GM21737 (cell line): Measurements from ENCODE around the gene TMA7B.

Experiments
- ATAC-seq: cut with Tn5 transposase; IDR thresholded peaks from one replicate; pipeline ENCODE4 v1.9.1; 2021; ENCODE audit warnings: mild to moderate bottlenecking, moderate library complexity; ENCODE audit not compliant: unreplicated experiment

Gene TMA7B

DNA sequence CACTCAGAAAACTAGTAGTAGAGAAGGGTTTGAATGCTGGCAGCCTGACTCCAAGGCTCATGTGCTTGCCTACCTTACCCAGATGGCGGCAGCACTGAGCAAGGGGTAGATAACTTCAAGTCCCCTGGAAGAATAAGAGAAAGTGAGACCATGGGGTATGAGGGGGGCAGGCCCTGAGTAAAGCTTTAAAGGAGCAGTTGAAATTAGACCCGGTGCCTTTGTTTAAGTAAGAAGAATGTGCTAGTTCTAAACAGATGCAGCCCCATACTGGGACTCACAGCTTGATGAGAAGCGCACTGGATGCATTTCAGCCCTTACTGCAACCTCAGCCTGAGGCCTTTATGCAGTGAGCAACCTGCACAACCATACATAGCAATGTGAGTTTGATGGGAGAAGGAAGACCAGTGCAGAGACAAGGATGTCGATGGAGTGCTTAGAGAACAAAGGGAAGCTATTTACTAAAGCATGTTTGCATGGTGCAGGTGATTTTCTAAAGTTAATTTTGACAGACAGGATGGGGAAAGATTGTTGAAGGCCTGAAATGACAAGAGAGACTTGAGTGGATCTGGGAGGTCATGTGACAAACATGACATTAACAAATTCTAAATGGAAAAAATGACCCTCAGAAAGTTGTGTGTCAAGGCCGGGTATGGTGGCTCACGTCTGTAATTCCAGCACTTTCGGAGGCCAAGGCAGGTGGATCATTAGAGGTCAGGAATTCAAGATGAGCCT is 27.1 kb upstream of the TMA7B start:
- no peak for ATAC-seq

DNA sequence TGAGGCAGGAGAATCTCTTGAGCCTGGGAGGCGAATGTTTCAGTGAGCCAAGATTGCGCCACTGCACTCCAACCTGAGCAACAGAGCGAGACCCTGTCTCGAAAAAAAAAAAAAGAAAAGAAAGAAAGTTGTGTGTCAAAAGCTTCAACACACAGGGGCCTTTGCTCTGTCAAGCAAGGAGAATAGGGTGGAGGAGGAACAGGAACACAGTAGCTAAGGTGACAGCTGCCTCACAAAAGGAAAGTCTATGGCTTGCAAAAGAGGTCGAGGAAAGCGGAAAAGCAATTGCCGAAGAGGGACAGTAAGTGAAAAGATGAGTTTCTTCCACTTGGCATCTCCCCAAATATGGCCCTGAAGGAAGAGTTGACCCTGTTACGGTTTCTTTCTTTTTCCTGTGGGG is 26.5 kb upstream of the TMA7B start:
- no peak for ATAC-seq

DNA sequence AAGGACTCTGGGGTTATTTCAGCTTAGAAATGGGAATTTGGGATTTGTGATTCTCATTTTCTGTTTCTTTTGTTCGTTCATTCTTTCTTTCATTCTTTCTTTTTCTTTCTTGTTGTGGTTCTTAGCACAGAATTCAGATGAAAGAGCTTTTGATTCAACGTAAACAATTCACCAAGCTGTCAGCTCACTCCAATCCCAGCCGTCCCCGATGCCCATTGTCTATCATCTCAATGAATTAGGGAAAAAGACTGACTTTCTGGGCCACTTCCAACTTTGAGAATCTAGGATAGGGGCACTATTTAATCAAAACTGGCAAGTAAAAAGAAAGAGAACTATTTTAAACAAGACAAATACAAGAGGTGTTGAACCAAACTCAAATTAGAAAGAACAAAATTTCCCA is 25.1 kb upstream of the TMA7B start:
- ATAC-seq = no peak

DNA sequence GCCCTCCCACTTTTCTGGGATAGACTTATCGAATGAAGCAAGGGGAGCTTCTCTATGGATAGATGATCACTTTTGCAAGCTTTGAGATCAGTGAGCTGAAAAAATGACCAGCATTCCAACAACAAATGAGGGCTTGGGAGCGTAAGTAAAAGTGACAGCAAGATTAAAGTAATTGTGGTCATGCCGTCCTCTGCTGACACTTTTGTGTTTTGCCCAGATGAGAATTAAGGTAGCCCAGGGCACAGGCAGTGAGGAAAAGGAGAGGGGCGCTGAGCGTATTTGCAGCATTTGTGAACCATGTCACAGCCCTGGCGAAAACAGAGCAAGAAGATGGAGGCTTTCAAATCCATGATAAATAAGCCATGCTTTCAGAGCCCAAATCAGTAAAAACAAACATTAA is 24.6 kb upstream of the TMA7B start:
- no peak for ATAC-seq

DNA sequence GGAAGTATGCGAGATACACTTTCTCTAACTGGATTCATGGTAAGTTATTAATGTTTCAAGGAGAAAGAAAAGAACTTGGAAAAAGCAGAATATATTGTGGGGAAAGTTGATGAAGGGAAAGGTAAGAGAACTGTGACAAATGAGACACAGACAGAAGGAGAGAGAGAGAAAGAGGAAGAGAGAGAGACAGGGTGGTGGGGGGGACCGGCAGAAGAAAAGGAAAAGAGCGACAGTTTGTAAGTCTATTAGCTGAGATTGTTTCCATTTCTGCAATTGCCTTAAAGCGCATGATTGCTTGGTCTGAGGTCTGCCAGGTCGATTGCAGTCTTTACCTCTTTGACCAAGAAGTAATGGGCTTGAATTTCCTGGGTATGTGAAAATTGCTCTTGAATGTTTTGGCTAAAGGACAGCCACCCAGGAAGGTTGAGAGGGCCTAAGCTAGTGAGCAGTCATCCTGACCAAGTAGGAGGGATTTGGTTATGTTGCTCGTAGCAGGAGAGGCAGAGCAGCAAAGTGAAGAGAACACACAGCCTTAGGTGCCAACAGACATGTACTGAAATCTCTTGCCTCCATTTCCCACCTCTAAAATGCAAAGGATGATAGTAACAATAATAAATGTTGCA is 23.6 kb upstream of the TMA7B start:
- ATAC-seq = no peak

DNA sequence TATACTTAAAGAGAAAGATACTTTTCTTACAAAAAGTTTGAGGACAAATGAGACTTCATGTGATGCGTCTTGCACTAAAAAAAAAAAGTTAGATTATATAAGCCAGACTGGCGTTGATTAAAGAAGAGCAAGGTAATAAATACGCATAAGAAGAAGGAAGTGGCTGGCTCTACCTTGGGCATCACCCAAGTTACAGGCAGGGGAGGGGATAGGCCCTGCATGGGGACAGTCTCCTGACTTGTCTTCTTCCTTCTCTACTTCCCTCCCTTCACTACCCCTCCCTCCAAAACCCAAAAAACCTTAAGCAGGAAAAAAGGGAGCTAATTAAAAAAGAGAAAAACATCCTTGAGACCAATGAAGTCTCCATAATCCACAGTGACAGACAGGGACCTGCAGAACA is 22.3 kb upstream of the TMA7B start:
- ATAC-seq = no peak

DNA sequence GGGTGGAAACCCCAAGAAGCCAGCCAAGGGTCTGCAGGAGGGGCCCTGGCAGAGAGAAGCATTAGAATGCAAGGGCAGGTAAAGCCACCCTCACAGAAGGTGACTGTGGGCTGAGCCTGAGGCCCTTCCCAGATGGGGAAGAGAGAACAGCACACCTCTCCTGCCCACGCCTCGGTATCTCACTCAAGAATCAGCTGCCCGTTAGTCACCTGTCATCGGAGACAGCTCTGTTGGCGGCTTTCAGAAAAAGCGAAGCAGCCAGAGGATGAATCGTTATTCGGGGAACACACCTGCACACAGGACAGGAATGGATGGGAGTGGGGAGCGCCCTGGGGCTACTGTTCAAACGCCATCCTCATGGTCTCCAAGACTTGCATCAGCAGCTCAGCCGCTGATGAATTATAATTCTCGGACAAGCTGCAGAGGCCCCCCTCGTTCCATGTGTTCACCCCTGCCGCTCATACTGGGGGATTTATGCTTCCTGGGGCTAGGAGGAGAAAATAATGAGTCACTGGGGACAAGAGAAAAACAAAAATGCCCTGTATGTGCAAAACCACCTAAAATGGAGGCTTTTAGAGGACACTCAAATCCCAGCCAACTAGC is 21.6 kb upstream of the TMA7B start:
- ATAC-seq = no peak

DNA sequence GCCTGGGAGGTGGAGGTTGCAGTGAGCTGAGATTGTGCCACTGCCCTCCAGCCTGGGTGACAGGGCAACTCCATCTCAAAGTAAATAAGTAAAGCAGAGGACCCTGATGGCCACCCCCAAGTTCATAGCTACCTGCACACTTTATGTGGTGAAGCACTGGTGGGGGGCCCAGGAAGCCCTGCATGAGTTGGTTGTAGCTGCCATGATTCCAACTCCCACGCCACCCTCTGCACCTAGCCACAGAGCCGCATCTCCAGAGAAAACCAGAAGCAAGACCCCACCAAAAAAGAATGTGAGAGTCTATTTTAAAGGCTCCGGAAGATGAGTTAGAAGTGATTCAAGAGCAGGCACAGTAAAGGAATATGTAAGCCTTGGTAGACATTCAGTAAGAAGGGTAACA is 20.4 kb upstream of the TMA7B start:
- ATAC-seq = no peak

DNA sequence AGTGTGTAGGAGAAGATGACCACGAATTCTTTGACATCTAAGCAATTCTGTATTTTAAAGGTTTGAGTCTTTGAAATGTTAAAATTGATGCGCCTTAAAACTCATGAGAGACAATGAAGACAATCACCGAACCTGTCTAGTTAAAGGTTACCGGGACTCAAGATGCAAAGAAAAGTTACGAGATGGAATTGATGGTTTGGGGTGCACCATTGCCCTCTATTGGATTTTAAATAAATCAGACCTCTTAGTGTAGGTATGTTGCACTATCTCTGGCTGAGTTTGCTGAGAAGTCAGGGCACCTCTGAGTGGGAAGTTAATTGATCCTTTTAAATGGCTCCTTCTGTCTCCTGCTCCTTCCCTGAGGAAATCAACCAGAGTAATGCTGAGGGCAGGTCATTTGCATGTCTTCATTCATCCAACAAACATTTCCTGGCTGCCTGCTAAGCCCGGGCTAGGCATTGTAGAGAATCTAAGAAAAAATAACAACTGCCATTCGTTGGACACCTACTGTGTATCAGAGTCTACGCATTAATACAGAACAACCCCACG is 19.4 kb upstream of the TMA7B start:
- no peak for ATAC-seq

DNA sequence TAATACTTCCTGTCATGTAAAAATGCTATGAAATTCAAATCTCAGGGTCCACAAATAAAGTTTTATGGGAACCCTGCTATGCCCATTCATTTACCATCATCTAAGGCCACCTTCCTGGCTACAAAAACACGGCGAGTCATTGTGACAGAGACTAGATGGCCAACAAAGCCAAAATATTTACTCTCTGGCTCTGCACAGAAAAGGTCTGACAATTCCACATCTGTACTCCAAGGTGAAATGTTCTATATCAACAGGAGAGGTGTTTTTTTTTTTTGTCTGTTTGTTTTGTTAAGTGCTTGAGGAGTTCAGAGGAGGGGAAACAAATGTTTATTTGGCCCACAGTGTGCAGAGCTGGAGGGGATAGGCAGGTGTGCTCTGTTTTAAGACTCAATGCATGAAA is 18.6 kb upstream of the TMA7B start:
- no peak for ATAC-seq

DNA sequence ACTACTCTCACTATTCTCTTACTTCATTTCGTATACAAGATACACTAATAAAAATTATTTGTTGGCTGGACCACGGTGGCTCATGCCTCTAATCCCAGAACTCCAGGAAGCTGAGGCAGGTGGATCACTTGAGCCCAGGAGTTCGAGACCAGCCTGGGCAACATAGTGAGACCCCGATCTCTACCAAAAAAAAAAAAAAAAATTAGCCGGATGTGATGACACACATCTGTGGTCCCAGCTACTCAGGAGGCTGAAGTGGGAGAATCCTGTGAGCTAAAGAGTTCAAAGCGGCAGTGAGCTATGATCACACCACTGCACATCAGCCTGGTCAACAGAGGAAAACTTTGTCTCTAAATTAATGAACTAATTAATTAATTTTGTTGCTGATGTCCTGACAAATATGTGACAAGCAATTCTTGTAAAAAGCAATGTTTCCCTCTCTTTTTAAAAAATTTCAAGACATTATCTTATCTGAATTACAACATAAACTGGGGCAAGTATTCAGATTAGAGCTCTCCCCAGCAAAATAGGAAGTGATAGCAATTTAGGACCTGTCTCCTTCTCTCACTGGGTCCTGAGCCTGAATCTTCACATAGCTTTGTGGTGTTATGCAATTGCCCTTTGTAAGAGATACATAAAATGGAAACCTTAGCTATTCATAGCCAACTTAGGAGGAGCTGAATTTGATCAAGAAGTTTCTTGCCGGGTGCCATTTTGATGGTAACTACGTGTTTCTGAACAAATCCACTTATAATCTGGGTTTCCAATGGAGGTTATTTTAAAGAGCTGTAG is 17.6 kb upstream of the TMA7B start:
- ATAC-seq = no peak

DNA sequence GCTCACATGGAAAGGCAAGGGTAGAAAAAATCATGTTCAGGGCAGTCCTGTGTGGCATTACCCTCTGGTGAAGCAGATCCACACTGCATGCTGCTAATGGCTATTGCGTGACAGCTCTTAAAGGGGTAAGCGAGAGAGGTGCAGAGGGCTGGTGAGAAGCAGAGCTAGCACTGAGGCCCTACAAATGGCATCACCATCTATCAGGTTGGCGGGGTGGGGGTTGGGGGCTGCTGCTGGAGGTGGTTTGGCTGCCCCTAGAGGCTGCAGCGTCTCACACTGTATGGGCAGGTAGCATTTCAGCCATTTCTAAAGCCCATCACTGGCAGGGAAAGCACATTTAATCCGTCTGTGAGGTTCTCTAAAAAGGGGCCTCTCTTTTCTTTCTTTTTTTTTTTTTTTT is 16.9 kb upstream of the TMA7B start:
- ATAC-seq = no peak

DNA sequence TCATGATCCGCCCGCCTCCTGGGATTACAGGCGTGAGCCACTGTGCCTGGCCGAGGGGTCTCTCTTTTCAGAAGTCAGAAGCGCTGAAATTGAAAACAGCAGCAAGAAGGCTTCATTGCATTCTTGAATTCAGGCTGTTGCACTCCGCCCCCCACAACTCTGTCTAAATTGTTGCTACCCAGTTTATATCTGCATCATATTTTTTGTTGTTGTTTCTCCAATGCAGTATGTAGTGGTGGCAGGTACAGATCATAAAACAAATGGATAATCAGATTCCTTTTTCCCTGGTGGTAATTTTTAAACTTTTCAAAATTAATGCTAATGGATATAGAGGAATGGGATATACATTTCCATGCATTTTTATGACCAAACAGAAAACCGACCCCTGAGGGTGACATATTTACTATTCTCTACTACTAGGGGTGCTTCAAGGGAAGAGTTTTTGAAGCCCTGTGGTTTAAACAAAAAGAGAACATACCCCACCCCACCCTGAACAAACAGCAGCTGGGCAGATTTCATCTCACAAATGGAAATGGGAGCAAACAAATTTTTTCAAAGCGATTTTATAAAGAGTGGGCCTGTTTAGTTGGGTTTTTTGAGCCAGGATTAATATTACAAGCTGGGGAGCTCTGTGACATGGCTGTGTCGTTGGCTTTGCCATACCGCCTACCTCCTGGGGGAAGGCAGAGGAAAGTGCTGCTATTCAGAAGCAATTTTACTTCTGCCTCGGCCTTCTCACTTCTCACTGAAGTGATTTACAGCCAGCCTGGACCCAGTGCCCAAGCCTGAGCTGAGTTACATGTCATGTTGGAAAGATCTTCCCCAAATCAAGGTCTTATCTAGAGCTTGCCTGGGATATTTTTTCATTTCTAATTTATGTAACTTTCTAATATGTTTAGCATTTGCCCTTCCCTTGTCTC is 16.0 kb upstream of the TMA7B start:
- no peak for ATAC-seq

DNA sequence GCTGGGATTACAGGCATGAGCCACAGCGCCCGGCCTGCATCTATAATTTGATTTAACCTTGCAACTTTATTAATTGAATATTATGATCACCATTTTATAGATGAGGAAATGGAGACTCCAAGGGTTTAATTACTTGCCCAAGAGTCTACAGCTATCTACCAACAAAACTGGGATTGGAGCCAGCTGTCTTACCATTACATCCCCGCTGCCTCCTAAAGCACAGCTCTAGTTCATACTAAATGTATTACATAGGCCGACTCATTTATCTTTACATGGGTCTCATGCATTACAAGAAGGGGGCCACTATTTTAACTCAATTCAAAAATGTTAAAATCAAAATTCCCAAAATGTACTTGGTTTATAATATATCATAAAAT is 14.1 kb upstream of the TMA7B start:
- ATAC-seq = no peak

DNA sequence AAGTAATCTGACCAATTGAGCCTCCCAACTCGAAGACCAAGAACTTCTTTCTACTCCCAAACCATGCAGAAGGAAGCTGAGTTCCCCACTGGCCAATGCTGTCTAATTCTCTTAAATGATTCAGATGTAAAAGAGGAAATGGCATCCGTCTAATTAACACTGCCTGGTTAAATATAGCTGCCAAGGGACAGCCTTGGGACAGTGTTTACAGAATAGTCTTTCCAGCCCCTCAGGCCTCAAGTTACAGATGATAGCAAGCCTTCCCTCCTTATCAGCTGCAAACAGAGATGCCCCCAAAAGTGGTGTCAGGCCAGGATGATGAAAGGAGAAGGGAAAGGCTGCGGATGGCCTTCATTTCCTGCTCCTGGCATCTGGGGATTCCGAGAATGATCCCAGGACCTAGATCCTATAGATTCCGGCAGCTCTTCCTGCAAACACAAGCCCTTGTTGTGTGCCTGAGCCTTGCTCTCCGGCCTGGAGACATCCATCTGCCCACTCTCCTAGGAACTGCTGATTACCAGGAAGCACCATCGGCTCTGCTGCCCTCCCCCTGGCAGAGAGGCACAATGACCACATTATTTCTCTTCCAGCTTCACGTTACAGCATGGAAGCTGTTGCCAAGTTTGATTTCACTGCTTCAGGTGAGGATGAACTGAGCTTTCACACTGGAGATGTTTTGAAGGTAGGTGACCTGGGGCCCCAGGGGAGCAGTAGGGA is 13.5 kb upstream of the TMA7B start:
- no peak for ATAC-seq

DNA sequence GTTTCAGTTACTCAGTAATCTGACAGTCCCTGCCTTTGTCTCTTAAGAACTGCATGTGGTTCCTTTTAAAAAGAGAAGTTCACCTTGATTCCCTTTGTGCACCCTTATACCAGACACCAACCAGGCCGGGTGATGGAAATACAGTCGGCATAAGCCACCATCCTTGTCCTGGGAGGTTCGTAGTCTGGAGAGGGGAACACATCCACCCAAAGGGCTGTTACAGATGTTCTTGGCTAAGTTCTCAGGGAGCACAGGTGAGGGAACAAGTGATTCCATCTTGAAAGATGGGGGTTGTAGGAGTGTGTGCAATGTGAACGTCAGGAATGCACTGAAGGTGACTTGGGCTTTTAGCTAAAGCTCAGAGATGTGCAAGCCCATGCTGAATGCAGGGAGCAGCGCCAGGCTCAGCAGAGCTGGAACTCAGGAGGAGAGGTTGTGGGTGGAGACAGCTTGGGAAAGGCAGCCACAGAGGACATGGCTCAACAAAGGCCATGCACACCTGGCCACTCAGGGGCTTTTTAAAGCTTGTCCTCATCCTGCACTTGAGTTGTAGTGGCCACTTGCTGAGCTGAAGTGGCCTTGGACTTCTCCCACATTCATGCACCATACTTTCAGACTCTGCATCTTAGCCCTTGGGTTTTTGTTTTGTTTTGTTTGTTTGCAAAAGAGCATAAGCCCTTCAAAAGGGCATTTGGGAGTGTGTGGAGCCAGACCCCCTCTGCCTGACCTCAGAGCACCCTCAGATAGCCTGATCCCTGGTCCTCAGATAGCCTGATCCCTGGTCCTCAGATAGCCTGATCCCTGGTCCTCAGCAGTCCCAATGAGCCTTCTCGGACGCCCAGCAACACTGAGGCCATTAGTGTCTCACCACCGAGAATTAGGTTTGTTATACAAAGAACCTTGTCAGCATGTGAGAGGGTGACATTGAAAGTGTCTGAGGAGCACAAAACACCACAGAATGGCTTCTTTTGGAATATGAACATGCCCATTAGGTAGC is 12.7 kb upstream of the TMA7B start:
- no peak for ATAC-seq

DNA sequence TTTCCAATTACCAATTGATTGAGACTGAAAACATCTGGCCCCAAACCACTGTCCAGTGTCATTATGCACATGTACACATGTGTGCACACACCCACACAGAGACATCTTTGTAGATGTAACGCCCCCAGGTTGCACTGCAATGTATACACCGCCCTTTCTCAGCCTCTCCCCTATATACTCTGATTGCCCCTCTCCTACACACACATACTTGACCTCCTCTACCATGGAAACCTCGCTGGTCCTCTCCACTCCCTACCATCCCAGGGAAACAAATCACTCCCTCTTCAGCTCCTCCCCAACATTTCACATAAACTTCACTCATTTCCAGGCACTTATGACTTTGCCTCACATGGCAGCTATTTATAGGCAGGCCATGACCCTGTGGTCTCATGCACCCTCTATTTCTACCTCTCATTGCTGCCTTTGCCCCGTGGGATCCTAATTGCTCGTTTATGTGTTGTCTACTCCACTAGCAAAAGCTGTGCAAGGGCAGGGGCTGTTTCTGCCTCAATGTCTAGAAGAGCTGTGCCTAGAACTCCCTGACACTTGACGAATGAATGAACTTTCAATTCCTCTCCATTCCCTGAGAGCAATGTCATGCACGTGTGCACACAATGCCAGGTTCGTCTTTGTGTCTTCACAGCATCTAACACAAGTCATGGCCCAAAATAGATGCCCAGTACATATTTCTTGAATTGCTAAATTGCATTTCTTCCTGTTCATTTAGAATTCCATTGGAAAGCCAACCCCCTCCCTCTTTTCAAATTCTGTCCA is 10.0 kb upstream of the TMA7B start:
- no peak for ATAC-seq
